ENCODE measurements around the gene HBEGF. TPM values are rescaled to one million over a fixed set of nuclear protein-coding genes. Genes with fewer than 3 reads are reported as not detected.
A peak's percentile ranks its signal among the peaks of the same experiment; 100 is the strongest.

HBEGF gene
- total RNA-seq, 1 donor from 2014 or later = 22.6 TPM

DNA sequence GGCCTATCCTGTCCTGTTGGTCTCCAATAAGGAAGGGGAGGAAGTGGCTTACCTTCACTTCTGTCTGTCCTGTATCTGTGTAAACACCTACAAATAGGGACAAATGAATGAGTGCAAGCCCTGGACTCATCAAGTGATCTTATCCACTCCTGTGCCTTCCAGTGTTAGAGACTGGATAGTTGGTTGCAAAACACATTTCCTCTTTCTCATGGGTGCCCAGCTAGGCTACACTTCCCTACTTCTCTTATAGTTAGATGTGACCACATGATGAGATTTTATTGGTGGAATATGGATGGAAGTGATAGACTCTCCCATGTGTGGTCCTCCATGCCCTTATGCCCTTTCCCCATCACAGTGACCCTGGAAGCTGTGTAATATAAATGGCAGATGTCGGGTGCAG is 26.6 kb downstream of the HBEGF start:
- no peak overlapping the region for H3K4me3 Mint-ChIP-seq (ENCODE audit: unreplicated experiment)
- TF ChIP-seq, protein P1, sequence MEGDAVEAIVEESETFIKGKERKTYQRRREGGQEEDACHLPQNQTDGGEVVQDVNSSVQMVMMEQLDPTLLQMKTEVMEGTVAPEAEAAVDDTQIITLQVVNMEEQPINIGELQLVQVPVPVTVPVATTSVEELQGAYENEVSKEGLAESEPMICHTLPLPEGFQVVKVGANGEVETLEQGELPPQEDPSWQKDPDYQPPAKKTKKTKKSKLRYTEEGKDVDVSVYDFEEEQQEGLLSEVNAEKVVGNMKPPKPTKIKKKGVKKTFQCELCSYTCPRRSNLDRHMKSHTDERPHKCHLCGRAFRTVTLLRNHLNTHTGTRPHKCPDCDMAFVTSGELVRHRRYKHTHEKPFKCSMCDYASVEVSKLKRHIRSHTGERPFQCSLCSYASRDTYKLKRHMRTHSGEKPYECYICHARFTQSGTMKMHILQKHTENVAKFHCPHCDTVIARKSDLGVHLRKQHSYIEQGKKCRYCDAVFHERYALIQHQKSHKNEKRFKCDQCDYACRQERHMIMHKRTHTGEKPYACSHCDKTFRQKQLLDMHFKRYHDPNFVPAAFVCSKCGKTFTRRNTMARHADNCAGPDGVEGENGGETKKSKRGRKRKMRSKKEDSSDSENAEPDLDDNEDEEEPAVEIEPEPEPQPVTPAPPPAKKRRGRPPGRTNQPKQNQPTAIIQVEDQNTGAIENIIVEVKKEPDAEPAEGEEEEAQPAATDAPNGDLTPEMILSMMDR (IDR thresholded peaks at IDR 0.05; ENCODE audit: unreplicated experiment) = no peak
- H3K27me3 Mint-ChIP-seq (ENCODE audit: unreplicated experiment) = peaks cover 6% of the 10 kb centered on the region
- DNase-seq (ENCODE audit: low spot score) = no peak
- no peak overlapping the region for H3K27ac Mint-ChIP-seq (ENCODE audit: unreplicated experiment)
- H3K9me3 Mint-ChIP-seq (ENCODE audit: unreplicated experiment) = no peaks in the 10 kb centered on the region
- peaks cover 29% of the 10 kb centered on the region for H3K4me1 Mint-ChIP-seq (ENCODE audit: unreplicated experiment)
- no peaks in the 10 kb centered on the region for H3K36me3 Mint-ChIP-seq (ENCODE audit: low read depth, unreplicated experiment)

DNA sequence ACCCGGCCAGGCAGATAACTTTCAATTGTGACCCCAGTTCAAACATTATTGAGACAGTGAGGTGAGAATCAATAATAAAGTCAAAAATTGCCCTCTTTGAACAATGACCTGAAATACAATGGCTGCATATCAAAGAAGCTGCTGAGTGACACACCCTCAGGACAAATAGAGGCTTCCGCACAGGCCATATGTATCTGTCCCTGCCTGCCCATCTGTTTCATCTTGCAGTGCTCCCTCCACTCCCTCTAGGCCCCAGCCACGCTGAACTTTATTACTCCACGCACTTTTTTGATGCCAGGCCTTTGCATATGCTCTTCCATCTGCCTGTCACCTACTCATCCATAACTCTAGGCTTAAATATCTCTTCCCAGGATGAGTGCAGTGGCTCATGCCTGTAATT is 27.6 kb downstream of the HBEGF start:
- no peak for DNase-seq (ENCODE audit: low spot score)
- TF ChIP-seq, protein P1 (IDR thresholded peaks at IDR 0.05; ENCODE audit: unreplicated experiment) = no peak
- Mint-ChIP-seq H3K4me1 (ENCODE audit: unreplicated experiment) (peaks cover 20% of the 10 kb centered on the region), H3K9me3 (ENCODE audit: unreplicated experiment) (no peaks in the 10 kb centered on the region), H3K27me3 (ENCODE audit: unreplicated experiment) (peaks cover 6% of the 10 kb centered on the region), H3K36me3 (ENCODE audit: low read depth, unreplicated experiment) (no peaks in the 10 kb centered on the region), H3K27ac (ENCODE audit: unreplicated experiment) (no peak overlapping the region), H3K4me3 (ENCODE audit: unreplicated experiment) (no peak overlapping the region)

GRCh38 chr5:140317859-140318258 is 28.5 kb downstream of the HBEGF start:
- Mint-ChIP-seq H3K36me3 (ENCODE audit: low read depth, unreplicated experiment) (no peaks in the 10 kb centered on the region), H3K4me1 (ENCODE audit: unreplicated experiment) (peaks cover 22% of the 10 kb centered on the region), H3K27ac (ENCODE audit: unreplicated experiment) (no peak overlapping the region), H3K4me3 (ENCODE audit: unreplicated experiment) (no peak overlapping the region), H3K27me3 (ENCODE audit: unreplicated experiment) (peaks cover 6% of the 10 kb centered on the region), H3K9me3 (ENCODE audit: unreplicated experiment) (no peaks in the 10 kb centered on the region)
- DNase-seq (ENCODE audit: low spot score) = no peak
- TF ChIP-seq, protein P1 (IDR thresholded peaks at IDR 0.05; ENCODE audit: unreplicated experiment) = no peak

DNA sequence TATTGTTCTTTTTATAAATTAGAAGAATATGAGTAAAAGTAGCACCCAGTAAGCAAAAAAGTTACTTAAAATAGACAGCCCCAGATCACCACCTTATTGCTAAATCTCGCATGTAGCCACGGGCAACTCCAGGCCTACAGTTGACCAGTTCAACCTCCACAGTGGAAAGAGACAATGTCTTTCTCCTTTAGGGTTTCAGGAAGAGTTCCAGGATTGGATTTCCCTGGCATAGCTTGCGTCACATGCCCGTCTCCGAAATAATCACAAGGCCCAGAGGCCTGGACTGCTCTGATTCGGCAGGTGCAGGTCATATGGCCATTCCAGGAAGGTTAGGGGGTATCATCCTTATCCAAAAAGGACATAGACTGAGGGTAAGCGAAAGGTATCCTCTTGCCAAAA is 33.6 kb downstream of the HBEGF start:
- Mint-ChIP-seq H3K36me3 (ENCODE audit: low read depth, unreplicated experiment) (no peaks in the 10 kb centered on the region), H3K9me3 (ENCODE audit: unreplicated experiment) (no peaks in the 10 kb centered on the region), H3K4me1 (ENCODE audit: unreplicated experiment) (peaks cover 21% of the 10 kb centered on the region), H3K4me3 (ENCODE audit: unreplicated experiment) (no peak overlapping the region), H3K27ac (ENCODE audit: unreplicated experiment) (peak overlapping the region; percentile 67), H3K27me3 (ENCODE audit: unreplicated experiment) (peaks cover 3% of the 10 kb centered on the region)
- DNase-seq (ENCODE audit: low spot score) = no peak
- TF ChIP-seq, protein P1 (IDR thresholded peaks at IDR 0.05; ENCODE audit: unreplicated experiment) = no peak

DNA sequence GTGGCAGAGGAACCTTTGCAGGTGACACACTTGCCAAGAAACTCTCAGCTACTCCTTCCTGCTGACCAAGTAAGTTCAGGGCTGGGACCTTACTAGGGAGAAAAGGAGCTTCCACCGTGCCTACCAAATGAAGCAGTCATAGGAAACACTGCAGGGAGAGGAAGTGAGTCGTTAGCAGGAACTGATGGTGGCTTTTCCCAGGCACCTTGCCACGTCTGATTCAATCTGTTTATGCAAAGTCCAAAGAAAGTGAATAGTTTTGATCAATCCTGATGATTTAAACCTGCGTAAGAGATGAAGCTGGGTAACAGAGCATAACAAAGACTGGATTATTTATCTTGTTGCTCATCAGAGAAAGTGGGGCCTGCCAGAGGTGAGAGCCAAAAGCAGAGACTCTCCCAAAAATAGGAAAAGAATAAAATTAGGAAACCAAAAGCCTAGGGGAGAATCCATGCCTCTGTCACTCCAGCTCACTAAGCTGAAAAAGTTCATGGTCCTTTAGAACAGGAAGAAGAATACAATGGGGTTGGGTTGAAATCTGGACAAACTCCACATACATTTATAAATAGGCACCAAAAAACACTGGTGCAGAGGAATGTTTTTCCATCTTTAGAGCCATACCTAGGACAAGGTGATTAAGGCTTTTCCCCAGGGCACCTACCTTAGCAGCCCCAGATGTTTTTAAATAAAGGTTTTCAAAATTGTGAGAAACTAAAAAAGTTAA is 34.2 kb downstream of the HBEGF start:
- Mint-ChIP-seq H3K36me3 (ENCODE audit: low read depth, unreplicated experiment) (no peaks in the 10 kb centered on the region), H3K27me3 (ENCODE audit: unreplicated experiment) (peaks cover 3% of the 10 kb centered on the region), H3K9me3 (ENCODE audit: unreplicated experiment) (no peaks in the 10 kb centered on the region), H3K27ac (ENCODE audit: unreplicated experiment) (peak overlapping the region; percentile 67), H3K4me1 (ENCODE audit: unreplicated experiment) (peaks cover 21% of the 10 kb centered on the region), H3K4me3 (ENCODE audit: unreplicated experiment) (peak overlapping the region; percentile 29)
- TF ChIP-seq, protein P1 (IDR thresholded peaks at IDR 0.05; ENCODE audit: unreplicated experiment) = no peak
- no peak for DNase-seq (ENCODE audit: low spot score)

Data from endothelial cell (in vitro differentiated cells).